Measurements from ENCODE around the gene GHRH. TPM values are rescaled to one million over a fixed set of nuclear protein-coding genes. Genes with fewer than 3 reads are reported as not detected.

GHRH gene
- total RNA-seq, 2 experiments from 2014 or later, result not detected

- H3K27ac Mint-ChIP-seq, result no peak overlapping the region
- no peak overlapping the region for H3K4me3 Mint-ChIP-seq
- DNase-seq, result no peak
Observed at GRCh38 chr20:37266940-37267666, 5.5 kb upstream of the GHRH start.

DNA sequence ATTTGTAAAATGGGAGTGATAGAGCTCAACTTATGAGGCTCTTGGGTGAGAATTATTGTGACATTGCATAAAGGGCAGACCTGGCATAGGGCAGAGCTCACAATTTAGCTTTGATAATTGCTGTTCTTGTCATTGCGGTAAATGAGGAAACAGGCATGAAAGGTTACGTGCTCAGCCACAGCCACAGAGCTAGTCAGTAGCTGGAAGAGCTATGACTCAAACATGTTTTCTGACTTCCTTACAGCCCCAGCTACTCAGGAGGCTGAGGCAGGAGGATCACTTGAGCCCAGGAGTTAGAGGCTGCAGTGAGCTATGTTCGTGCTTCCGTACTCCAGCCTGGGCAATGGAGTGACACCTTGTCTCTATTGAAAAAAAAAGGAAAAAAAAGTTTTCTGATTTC, 3.5 kb upstream of the GHRH start:
- DNase-seq (no peak), ATAC-seq (ENCODE audit: low read depth) (peak; percentile 72)
- Mint-ChIP-seq H3K36me3 (no peaks in the 10 kb centered on the region), H3K4me1 (peaks cover 4% of the 10 kb centered on the region), H3K27ac (no peak overlapping the region), H3K27me3 (peaks cover 2% of the 10 kb centered on the region), H3K4me3 (no peak overlapping the region), H3K9me3 (no peaks in the 10 kb centered on the region)
- POLR2A ChIA-PET, result interaction anchor here (0.9 kb wide), 1 partner anchor 263 kb away, joined by 3 read pairs; no protein-coding TSS in a partner anchor

More at GRCh38 chr20:37266940-37267666, 5.5 kb upstream of the GHRH start:
- ATAC-seq (ENCODE audit: low read depth), result no peak
- POLR2A ChIA-PET, result no interaction called here
- no peaks in the 10 kb centered on the region for H3K9me3 Mint-ChIP-seq
- peaks cover 4% of the 10 kb centered on the region for H3K4me1 Mint-ChIP-seq
- no peaks in the 10 kb centered on the region for H3K36me3 Mint-ChIP-seq
- peaks cover 2% of the 10 kb centered on the region for H3K27me3 Mint-ChIP-seq

DNA sequence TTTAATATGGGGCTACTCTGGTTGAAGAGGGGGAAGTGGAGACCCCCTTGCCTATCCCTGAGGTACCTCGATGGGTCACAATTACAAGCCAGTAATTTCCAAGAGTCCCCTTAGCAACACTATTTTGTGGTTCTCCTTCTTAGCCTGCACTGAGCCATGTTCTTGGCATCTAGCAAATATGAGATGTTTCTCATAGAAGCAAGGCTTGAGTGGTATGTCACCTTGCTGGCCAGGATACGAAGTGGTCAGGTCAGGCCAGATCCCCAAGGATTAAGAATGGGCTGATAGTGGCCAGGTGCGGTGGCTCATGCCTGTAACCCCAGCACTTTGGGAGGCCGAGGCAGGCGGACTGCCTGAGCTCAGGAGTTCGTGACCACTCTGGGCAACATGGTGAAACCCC, 2.1 kb upstream of the GHRH start:
- DNase-seq, result no peak
- no peaks in the 10 kb centered on the region for H3K9me3 Mint-ChIP-seq
- peaks cover 6% of the 10 kb centered on the region for H3K27me3 Mint-ChIP-seq
- no peak overlapping the region for H3K4me3 Mint-ChIP-seq
- H3K36me3 Mint-ChIP-seq, result no peaks in the 10 kb centered on the region
- H3K4me1 Mint-ChIP-seq, result peaks cover 2% of the 10 kb centered on the region
- no peak for ATAC-seq (ENCODE audit: low read depth)
- POLR2A ChIA-PET, result no interaction called here
- no peak overlapping the region for H3K27ac Mint-ChIP-seq

- no peaks in the 10 kb centered on the region for H3K36me3 Mint-ChIP-seq
- H3K4me3 Mint-ChIP-seq, result no peak overlapping the region
- no peak for ATAC-seq (ENCODE audit: low read depth)
- peaks cover 2% of the 10 kb centered on the region for H3K4me1 Mint-ChIP-seq
- POLR2A ChIA-PET, result no interaction called here
- no peak overlapping the region for H3K27ac Mint-ChIP-seq
- DNase-seq, result no peak
- H3K27me3 Mint-ChIP-seq, result peaks cover 6% of the 10 kb centered on the region
- no peaks in the 10 kb centered on the region for H3K9me3 Mint-ChIP-seq
Observed at GRCh38 chr20:37262505-37262904, 891 bp upstream of the GHRH start.

DNA sequence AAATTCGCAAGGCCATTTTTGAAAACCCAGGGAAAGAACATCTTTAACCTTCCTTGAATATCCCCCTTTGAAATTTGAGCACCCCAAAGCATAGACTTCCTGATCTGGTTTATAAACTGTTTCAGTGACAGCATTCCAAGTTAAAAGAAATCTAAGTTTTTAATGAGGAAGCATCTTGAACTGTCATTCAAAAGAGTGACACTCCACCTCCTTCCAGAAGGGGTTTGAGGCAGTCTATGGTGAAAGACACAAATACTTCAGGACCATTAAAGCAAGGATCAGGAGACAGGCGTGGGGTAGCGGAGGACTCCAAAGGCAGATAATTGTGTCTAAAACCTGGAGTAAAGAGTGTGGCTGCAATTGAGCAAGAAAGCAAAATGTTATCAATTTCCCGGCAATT, 691 bp downstream of the GHRH start:
- ATAC-seq (ENCODE audit: low read depth) (no peak), DNase-seq (no peak)
- peaks cover 5% of the 10 kb centered on the region for H3K27me3 Mint-ChIP-seq
- no peak overlapping the region for H3K4me3 Mint-ChIP-seq
- H3K36me3 Mint-ChIP-seq, result no peaks in the 10 kb centered on the region
- no peak overlapping the region for H3K27ac Mint-ChIP-seq
- POLR2A ChIA-PET, result no interaction called here
- no peaks in the 10 kb centered on the region for H3K4me1 Mint-ChIP-seq
- no peaks in the 10 kb centered on the region for H3K9me3 Mint-ChIP-seq

DNA sequence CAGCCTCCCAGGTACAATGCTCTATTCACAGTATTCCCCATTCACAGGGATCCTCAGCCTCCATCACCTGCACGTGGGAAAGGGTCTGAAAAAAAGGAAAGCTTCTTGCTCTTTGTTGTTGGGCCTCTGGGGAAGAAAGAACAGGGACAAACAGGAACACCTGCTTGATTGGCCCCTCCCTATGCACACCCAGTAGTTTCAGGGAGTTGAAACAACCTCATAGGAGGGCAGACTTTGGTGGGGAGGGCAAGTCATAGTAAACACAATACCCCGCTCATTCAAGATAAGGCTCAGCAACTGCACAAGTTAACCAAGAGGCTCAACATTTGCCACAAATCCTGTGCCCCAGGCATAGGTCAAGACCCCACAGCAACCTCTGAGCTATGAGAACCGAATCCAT, 1.7 kb downstream of the GHRH start:
- Mint-ChIP-seq H3K4me3 (no peak overlapping the region), H3K27ac (no peak overlapping the region), H3K27me3 (peaks cover 5% of the 10 kb centered on the region), H3K36me3 (no peaks in the 10 kb centered on the region), H3K4me1 (no peaks in the 10 kb centered on the region), H3K9me3 (no peaks in the 10 kb centered on the region)
- POLR2A ChIA-PET, result no interaction called here
- no peak for ATAC-seq (ENCODE audit: low read depth)
- DNase-seq, result no peak

GRCh38 chr20:37259031-37259430, 2.6 kb downstream of the GHRH start:
- POLR2A ChIA-PET, result no interaction called here
- no peaks in the 10 kb centered on the region for H3K4me1 Mint-ChIP-seq
- H3K27ac Mint-ChIP-seq, result no peak overlapping the region
- no peaks in the 10 kb centered on the region for H3K36me3 Mint-ChIP-seq
- H3K27me3 Mint-ChIP-seq, result peaks cover 7% of the 10 kb centered on the region
- no peak overlapping the region for H3K4me3 Mint-ChIP-seq
- DNase-seq (no peak), ATAC-seq (ENCODE audit: low read depth) (no peak)
- H3K9me3 Mint-ChIP-seq, result no peaks in the 10 kb centered on the region

- Mint-ChIP-seq H3K36me3 (no peaks in the 10 kb centered on the region), H3K9me3 (no peaks in the 10 kb centered on the region), H3K27me3 (peaks cover 7% of the 10 kb centered on the region), H3K4me1 (no peaks in the 10 kb centered on the region), H3K27ac (no peak overlapping the region), H3K4me3 (no peak overlapping the region)
- no peak for DNase-seq
- POLR2A ChIA-PET, result no interaction called here
- no peak for ATAC-seq (ENCODE audit: low read depth)
Observed at GRCh38 chr20:37257988-37258387, 3.6 kb downstream of the GHRH start.

GRCh38 chr20:37257530-37257929, 4.1 kb downstream of the GHRH start:
- Mint-ChIP-seq H3K36me3 (no peaks in the 10 kb centered on the region), H3K4me3 (no peak overlapping the region), H3K4me1 (no peaks in the 10 kb centered on the region), H3K27me3 (peaks cover 7% of the 10 kb centered on the region), H3K27ac (no peak overlapping the region), H3K9me3 (no peaks in the 10 kb centered on the region)
- ATAC-seq (ENCODE audit: low read depth) (no peak), DNase-seq (no peak)
- POLR2A ChIA-PET, result no interaction called here

- no peaks in the 10 kb centered on the region for H3K4me1 Mint-ChIP-seq
- H3K4me3 Mint-ChIP-seq, result no peak overlapping the region
- no peak for ATAC-seq (ENCODE audit: low read depth)
- H3K27me3 Mint-ChIP-seq, result peaks cover 7% of the 10 kb centered on the region
- POLR2A ChIA-PET, result no interaction called here
- no peaks in the 10 kb centered on the region for H3K36me3 Mint-ChIP-seq
- DNase-seq, result no peak
- no peaks in the 10 kb centered on the region for H3K9me3 Mint-ChIP-seq
- H3K27ac Mint-ChIP-seq, result no peak overlapping the region
Observed at GRCh38 chr20:37256286-37256685, 5.3 kb downstream of the GHRH start.

- Mint-ChIP-seq H3K4me3 (no peak overlapping the region), H3K27me3 (peaks cover 5% of the 10 kb centered on the region), H3K36me3 (no peaks in the 10 kb centered on the region), H3K4me1 (no peaks in the 10 kb centered on the region), H3K27ac (no peak overlapping the region), H3K9me3 (no peaks in the 10 kb centered on the region)
- no peak for DNase-seq
- no peak for ATAC-seq (ENCODE audit: low read depth)
- POLR2A ChIA-PET, result no interaction called here
Observed at GRCh38 chr20:37254114-37254878, 7.3 kb downstream of the GHRH start.

DNA sequence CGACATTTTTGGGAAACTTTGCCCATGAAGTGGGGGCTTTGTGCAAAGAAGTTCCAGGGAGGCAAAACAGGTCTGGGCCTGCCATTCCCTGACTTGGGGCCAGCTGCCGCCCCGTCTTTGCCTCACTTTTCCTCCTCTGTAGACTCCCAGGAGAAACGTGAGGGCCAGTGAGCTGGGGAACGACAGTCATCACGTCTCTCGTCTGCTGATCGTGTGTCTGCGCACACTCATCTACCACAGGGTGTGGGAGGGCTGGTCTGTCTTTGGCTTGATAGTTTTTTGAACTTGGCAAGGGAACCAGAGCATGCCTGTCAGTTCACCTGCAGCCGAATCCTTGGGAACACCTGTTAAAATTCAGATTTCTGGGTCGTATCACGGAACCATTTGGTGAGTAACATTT, 8.5 kb downstream of the GHRH start:
- Mint-ChIP-seq H3K27me3 (peaks cover 2% of the 10 kb centered on the region), H3K9me3 (no peaks in the 10 kb centered on the region), H3K27ac (no peak overlapping the region), H3K4me3 (no peak overlapping the region), H3K36me3 (no peaks in the 10 kb centered on the region), H3K4me1 (no peaks in the 10 kb centered on the region)
- POLR2A ChIA-PET, result no interaction called here
- DNase-seq (no peak), ATAC-seq (ENCODE audit: low read depth) (no peak)

- DNase-seq, result no peak
- Mint-ChIP-seq H3K4me1 (no peaks in the 10 kb centered on the region), H3K27me3 (peaks cover 2% of the 10 kb centered on the region), H3K27ac (no peak overlapping the region), H3K4me3 (no peak overlapping the region), H3K9me3 (no peaks in the 10 kb centered on the region), H3K36me3 (no peaks in the 10 kb centered on the region)
- no peak for ATAC-seq (ENCODE audit: low read depth)
- POLR2A ChIA-PET, result no interaction called here
Observed at GRCh38 chr20:37251825-37252477, 9.7 kb downstream of the GHRH start.

GRCh38 chr20:37249304-37249703, 12.3 kb downstream of the GHRH start:
- POLR2A ChIA-PET, result no interaction called here
- Mint-ChIP-seq H3K27me3 (peaks cover 2% of the 10 kb centered on the region), H3K36me3 (no peaks in the 10 kb centered on the region), H3K27ac (no peak overlapping the region), H3K4me3 (no peak overlapping the region), H3K9me3 (no peaks in the 10 kb centered on the region), H3K4me1 (no peaks in the 10 kb centered on the region)
- DNase-seq, result no peak
- no peak for ATAC-seq (ENCODE audit: low read depth)

All from activated naive CD8-positive, alpha-beta T cell treated with anti-CD3 and anti-CD28 coated beads, Interleukin-2, amount 10 ng/mL, durations not matched to agents 7 days and 5 days (primary cell).